ENCODE data around the gene HNRNPUL2.

The HNRNPUL2 gene

DNA sequence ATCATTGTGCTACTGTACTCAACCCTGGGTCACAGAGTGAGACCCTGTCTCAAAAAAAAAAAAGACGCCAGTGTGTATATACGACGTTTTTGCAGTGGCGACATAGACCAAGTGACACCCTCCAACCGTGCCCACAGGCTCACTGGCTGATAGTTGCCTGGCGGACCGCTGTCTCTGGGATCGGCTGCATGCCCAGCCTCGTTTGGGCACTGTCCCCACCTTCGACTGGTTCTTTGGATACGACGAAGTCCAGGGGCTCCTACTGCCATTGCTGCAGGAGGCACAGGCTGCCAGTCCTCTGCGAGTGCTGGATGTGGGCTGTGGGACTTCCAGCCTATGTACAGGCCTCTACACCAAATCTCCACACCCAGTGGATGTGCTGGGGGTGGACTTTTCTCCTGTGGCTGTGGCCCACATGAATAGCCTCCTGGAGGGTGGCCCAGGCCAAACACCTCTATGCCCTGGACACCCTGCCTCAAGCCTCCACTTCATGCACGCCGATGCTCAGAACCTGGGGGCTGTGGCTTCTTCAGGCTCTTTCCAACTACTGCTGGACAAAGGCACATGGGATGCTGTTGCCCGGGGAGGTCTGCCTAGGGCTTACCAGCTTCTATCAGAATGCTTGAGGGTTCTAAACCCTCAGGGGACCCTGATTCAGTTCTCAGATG lies 60.9 kb downstream of the HNRNPUL2 start:
- Histone ChIP-seq H2AFZ (ENCODE audit: low read length, unreplicated experiment) (no peak overlapping the region), H3K27ac (ENCODE audit: low read depth, low read length) (peak overlapping the region; percentile 62; the same call in 1 of the 2 replicates), H3K36me3 (ENCODE audit: insufficient read depth, low read length) (peaks cover 15% of the 10 kb centered on the region; the same call in 1 of the 2 replicates), H3K79me2 (ENCODE audit: control insufficient read depth, insufficient read depth, low read length, unreplicated experiment) (peaks cover 37% of the 10 kb centered on the region), H3K4me1 (ENCODE audit: control insufficient read depth, insufficient read depth, low read length, unreplicated experiment) (peaks cover 26% of the 10 kb centered on the region), H3K27me3 (ENCODE audit: insufficient read depth, low read length) (no peaks in the 10 kb centered on the region), H3K4me3 (ENCODE audit: low read depth, low read length) (peak overlapping the region; percentile 99)

DNA sequence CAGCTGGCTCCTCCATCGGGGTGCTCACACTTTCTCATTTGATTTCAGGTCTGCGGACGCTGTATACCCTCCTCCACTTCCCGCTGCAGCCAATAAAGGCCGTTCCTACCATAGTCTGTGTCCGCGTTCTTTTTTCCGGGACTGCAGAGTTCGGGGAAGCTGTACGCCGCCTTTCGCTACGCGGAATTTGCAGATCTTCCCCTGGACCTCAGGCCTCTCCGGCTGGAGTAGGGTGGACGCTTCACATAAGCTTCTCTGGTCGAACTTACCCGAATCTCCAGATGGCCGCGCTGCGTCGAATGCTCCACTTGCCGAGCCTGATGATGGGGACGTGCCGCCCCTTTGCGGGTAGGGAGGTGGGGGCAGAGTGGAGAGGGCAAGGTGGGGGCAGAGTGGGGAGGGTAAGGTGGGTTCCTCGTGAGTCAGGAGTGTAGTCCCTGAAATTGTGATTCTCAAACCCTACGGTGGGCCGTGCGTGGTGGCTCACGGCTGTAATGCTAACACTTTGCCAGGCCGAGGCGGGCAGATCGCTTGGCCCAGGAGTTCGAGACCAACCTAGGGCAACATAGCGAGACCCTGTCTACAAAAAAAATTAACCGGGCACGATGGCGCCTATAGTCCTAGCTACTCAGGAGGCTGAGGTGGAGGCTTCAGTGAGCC lies 61.5 kb downstream of the HNRNPUL2 start:
- H3K36me3 ChIP-seq (ENCODE audit: insufficient read depth, low read length) = peaks cover 15% of the 10 kb centered on the region; the same call in 1 of the 2 replicates
- no peaks in the 10 kb centered on the region for H3K27me3 ChIP-seq (ENCODE audit: insufficient read depth, low read length)
- H2AFZ ChIP-seq (ENCODE audit: low read length, unreplicated experiment) = no peak overlapping the region
- H3K4me1 ChIP-seq (ENCODE audit: control insufficient read depth, insufficient read depth, low read length, unreplicated experiment) = peaks cover 26% of the 10 kb centered on the region
- H3K79me2 ChIP-seq (ENCODE audit: control insufficient read depth, insufficient read depth, low read length, unreplicated experiment) = peaks cover 37% of the 10 kb centered on the region
- peak overlapping the region; percentile 62 for H3K27ac ChIP-seq (ENCODE audit: low read depth, low read length)
- peak overlapping the region; percentile 99 for H3K4me3 ChIP-seq (ENCODE audit: low read depth, low read length)

DNA sequence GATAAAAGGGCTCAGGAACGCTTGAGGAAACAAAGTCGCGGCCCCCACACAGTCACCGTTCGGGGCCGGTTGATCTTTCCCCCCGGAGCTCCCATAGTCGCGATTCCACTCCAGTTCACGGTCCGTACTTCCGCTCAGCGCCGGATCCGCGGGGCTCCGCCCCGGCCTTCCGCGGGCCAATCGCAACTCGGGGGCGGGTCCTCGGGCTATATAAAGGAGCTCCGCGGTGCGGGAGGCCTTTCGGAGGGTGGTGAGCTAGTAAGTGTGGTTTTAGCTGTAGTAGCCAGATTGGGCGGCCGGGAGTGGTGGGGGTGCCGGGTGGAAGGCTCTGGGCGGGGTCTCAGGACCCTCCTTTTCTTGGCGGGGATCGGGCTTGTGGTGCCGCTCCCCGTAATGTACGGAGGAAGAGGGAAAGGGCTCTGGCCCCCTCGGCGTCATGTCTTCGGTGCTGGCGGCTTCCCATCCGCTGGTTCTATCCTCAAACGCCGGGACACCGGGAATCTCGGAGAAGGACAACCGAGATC lies 62.1 kb downstream of the HNRNPUL2 start, which contains the start of the genes C11orf98 and CSKMT:
TSS of gene C11orf98 (minus strand) at position 136 of the 524 bp plus-strand sequence. CDS start at position 95, 41 bp downstream.
TSS of gene CSKMT (plus strand) at position 238 of the 524 bp plus-strand sequence. CDS start 568 bp downstream, outside the sequence.
- Histone ChIP-seq H3K36me3 (ENCODE audit: insufficient read depth, low read length) (peaks cover 15% of the 10 kb centered on the region; the same call in 1 of the 2 replicates), H3K4me3 (ENCODE audit: low read depth, low read length) (peak within 1 kb of the TSS; percentile 99), H3K79me2 (ENCODE audit: control insufficient read depth, insufficient read depth, low read length, unreplicated experiment) (peaks cover 37% of the 10 kb centered on the region), H3K27me3 (ENCODE audit: insufficient read depth, low read length) (no peaks in the 10 kb centered on the region), H2AFZ (ENCODE audit: low read length, unreplicated experiment) (peak within 1 kb of the TSS; percentile 83), H3K4me1 (ENCODE audit: control insufficient read depth, insufficient read depth, low read length, unreplicated experiment) (peaks cover 25% of the 10 kb centered on the region), H3K27ac (ENCODE audit: low read depth, low read length) (peak within 1 kb of the TSS; percentile 62)

DNA sequence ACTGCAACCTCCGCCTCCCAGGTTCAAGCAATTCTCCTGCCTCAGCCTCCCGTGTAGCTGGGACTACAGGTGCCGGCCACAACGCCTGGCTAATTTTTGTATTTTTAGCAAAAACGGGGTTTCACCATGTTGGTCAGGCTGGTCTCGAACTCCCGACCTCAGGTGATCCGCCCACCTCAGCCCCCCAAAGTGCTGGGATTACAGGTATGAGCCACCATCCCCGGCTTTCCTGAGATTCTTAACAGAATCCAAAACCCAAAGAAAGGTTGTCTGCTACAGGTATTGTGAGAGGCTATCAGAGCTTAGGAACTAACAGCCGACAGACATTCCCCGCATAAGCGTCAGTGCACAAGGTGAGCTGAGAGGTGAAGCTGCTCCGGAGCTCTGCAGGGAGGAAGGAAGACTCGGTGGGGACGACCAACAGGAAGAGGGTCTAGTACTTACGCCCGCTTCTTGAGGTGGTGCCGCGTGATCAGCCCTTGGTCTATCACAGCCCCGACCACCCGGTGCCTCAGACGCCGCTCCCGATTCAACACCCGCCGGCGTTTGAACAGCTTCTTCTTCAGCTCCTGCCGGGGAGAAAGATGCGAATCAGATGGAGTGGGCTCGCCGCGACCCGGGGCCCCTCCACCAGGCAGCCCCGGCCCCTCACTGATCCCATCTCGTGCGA lies 62.7 kb downstream of the HNRNPUL2 start:
- Histone ChIP-seq H3K27me3 (ENCODE audit: insufficient read depth, low read length) (no peaks in the 10 kb centered on the region), H3K4me3 (ENCODE audit: low read depth, low read length) (peak overlapping the region; percentile 99), H3K27ac (ENCODE audit: low read depth, low read length) (peak overlapping the region; percentile 42), H2AFZ (ENCODE audit: low read length, unreplicated experiment) (peak overlapping the region; percentile 83), H3K79me2 (ENCODE audit: control insufficient read depth, insufficient read depth, low read length, unreplicated experiment) (peaks cover 37% of the 10 kb centered on the region), H3K4me1 (ENCODE audit: control insufficient read depth, insufficient read depth, low read length, unreplicated experiment) (peaks cover 19% of the 10 kb centered on the region), H3K36me3 (ENCODE audit: insufficient read depth, low read length) (peaks cover 15% of the 10 kb centered on the region; the same call in 1 of the 2 replicates)
